Neuronal stem cell (in vitro differentiated cells): ENCODE measurements around the gene APEH.
"Not testable (repeated sequence)": the region's sequence is repeated elsewhere in the genome, so short reads cannot be mapped to it uniquely, and the experiment has no call there.

ENCODE experiments used
- DNase-seq: peaks from one replicate; pipeline ENCODE4 v3.0.0-alpha.2; 2013; ENCODE audit warnings: low spot score
- H2AFZ ChIP-seq: one replicate; pipeline ENCODE4 v1.6.1; 2013; ENCODE audit warnings: mild to moderate bottlenecking, low read length, inconsistent platforms
- H2AK5ac ChIP-seq: 2 replicates; pipeline ENCODE4 v1.6.1; 2013; ENCODE audit warnings: low read depth, mild to moderate bottlenecking, inconsistent platforms, low read length, moderate library complexity, mixed read lengths
- H2BK120ac ChIP-seq: 2 replicates; pipeline ENCODE4 v1.6.1; 2013; ENCODE audit warnings: low read depth, mild to moderate bottlenecking, inconsistent platforms, low read length, moderate library complexity, mixed read lengths
- H2BK12ac ChIP-seq: one replicate; pipeline ENCODE4 v1.6.1; 2013; ENCODE audit warnings: low read length, inconsistent platforms
- H2BK15ac ChIP-seq: 2 replicates; pipeline ENCODE4 v1.6.1; 2013; ENCODE audit warnings: mild to moderate bottlenecking, low read length, inconsistent platforms, mixed read lengths
- H2BK5ac ChIP-seq: one replicate; pipeline ENCODE4 v1.6.1; 2013; ENCODE audit warnings: inconsistent platforms, mild to moderate bottlenecking, low read length, moderate library complexity
- H3K14ac ChIP-seq: one replicate; pipeline ENCODE4 v1.6.1; 2013; ENCODE audit warnings: low read length, inconsistent platforms
- H3K18ac ChIP-seq: 2 replicates; pipeline ENCODE4 v1.6.1; 2013; ENCODE audit warnings: low read length, inconsistent platforms
- H3K23ac ChIP-seq: 2 replicates; pipeline ENCODE4 v1.6.1; 2013; ENCODE audit warnings: low read depth, mild to moderate bottlenecking, mixed read lengths, low read length, inconsistent platforms; ENCODE audit not compliant: poor library complexity
- H3K27ac ChIP-seq: replicated peaks from 3 replicates; pipeline ENCODE4 v1.5.1; 2013; ENCODE audit warnings: low read length, inconsistent platforms
- H3K27me3 ChIP-seq, 3 experiments: 2 replicates each; pipeline ENCODE4 v1.6.1; 2013; ENCODE audit warnings: low read length in 3 of 3, mild to moderate bottlenecking in 2 of 3, inconsistent platforms in 1 of 3, low read depth in 1 of 3, mixed read lengths in 1 of 3, moderate library complexity in 1 of 3; ENCODE audit not compliant: control insufficient read depth in 3 of 3, insufficient read depth in 3 of 3
- H3K36me3 ChIP-seq, 2 donors: replicated peaks in 1 of 2; 2 replicates each; pipeline ENCODE4 v1.6.1; 2013; ENCODE audit warnings: low read length in 2 of 2; ENCODE audit not compliant: control insufficient read depth in 2 of 2, insufficient read depth in 2 of 2
- H3K4ac ChIP-seq: 2 replicates; pipeline ENCODE4 v1.6.1; 2013; ENCODE audit warnings: inconsistent platforms, mild to moderate bottlenecking, low read length, moderate library complexity
- H3K4me1 ChIP-seq, 2 donors: 1 replicate in 1 of 2; 2 replicates in 1 of 2; pipeline ENCODE4 v1.6.1; 2013; ENCODE audit warnings: low read length in 2 of 2, low read depth in 1 of 2; ENCODE audit not compliant: control insufficient read depth in 2 of 2, insufficient read depth in 1 of 2
- H3K4me2 ChIP-seq: one replicate; pipeline ENCODE4 v1.6.1; 2013; ENCODE audit warnings: mild to moderate bottlenecking, low read length, inconsistent platforms; ENCODE audit not compliant: insufficient read depth, poor library complexity, severe bottlenecking
- H3K4me3 ChIP-seq, 2 donors: 2 replicates each; pipeline ENCODE4 v1.5.1; 2013; ENCODE audit warnings: low read length in 2 of 2, mild to moderate bottlenecking in 2 of 2, inconsistent platforms in 1 of 2, moderate library complexity in 1 of 2
- H3K79me1 ChIP-seq: one replicate; pipeline ENCODE4 v1.6.1; 2013; ENCODE audit warnings: low read depth, mild to moderate bottlenecking, inconsistent platforms, low read length, moderate library complexity
- H3K9ac ChIP-seq: one replicate; pipeline ENCODE4 v1.6.1; 2013; ENCODE audit warnings: mild to moderate bottlenecking, low read depth, low read length, inconsistent platforms; ENCODE audit not compliant: poor library complexity
- H3K9me3 ChIP-seq, 2 donors: replicated peaks in 1 of 2; 2 replicates each; pipeline versions ENCODE3 to v1.6.1; 2013; ENCODE audit warnings: low read length in 2 of 2, mild to moderate bottlenecking in 2 of 2, inconsistent platforms in 1 of 2, low read depth in 1 of 2, mixed read lengths in 1 of 2, moderate library complexity in 1 of 2; ENCODE audit not compliant: control insufficient read depth in 2 of 2, insufficient read depth in 1 of 2
- H4K8ac ChIP-seq: one replicate; pipeline ENCODE4 v1.6.1; 2013; ENCODE audit warnings: low read depth, mild to moderate bottlenecking, inconsistent platforms, low read length, moderate library complexity
- H4K91ac ChIP-seq: one replicate; pipeline ENCODE4 v1.6.1; 2013; ENCODE audit warnings: low read length, low read depth, mild to moderate bottlenecking, inconsistent platforms; ENCODE audit not compliant: poor library complexity
- WGBS, 2 donors: extraction: QIAGEN DNeasy Blood & Tissue Kit; methylation state at CpG; one replicate each; pipeline ENCODE4 v1.1.7; 2013; ENCODE audit warnings: missing lambda C conversion rate in 2 of 2, mixed read lengths in 1 of 2; ENCODE audit not compliant: insufficient read length in 2 of 2, insufficient replicate concordance in 1 of 2; ENCODE audit errors: extremely low coverage in 2 of 2; 5-methylcytosine and 5-hydroxymethylcytosine counted together

Gene APEH

GRCh38 chr3:49694409-49695070, 20.4 kb downstream of the APEH start:
- not testable (repeated sequence) for H2AFZ ChIP-seq
- no CpG with 5 or more reads among the region's 6 CpGs for WGBS, 2 donors

GRCh38 chr3:49695350-49696015, 21.3 kb downstream of the APEH start:
- H3K4me1 ChIP-seq, H3K4ac ChIP-seq, H2AFZ ChIP-seq, H3K18ac ChIP-seq, H2BK120ac ChIP-seq, H4K91ac ChIP-seq, H3K9ac ChIP-seq, H3K23ac ChIP-seq, H2AK5ac ChIP-seq, H3K79me1 ChIP-seq, H2BK15ac ChIP-seq, H2BK5ac ChIP-seq, H3K36me3 ChIP-seq, H3K27me3 ChIP-seq, H3K14ac ChIP-seq, H3K4me3 ChIP-seq, H3K9me3 ChIP-seq, H3K27ac ChIP-seq, H4K8ac ChIP-seq, DNase-seq, H3K4me2 ChIP-seq, H2BK12ac ChIP-seq: not testable (repeated sequence)
- no CpG with 5 or more reads among the region's 4 CpGs for WGBS, 2 donors

More at GRCh38 chr3:49694409-49695070, 20.4 kb downstream of the APEH start:
- H3K4ac ChIP-seq, H3K18ac ChIP-seq, H2BK120ac ChIP-seq, H3K27me3 ChIP-seq, H2AK5ac ChIP-seq, H2BK12ac ChIP-seq, H3K23ac ChIP-seq, H4K8ac ChIP-seq, H4K91ac ChIP-seq, H3K4me1 ChIP-seq, H2BK15ac ChIP-seq, H3K14ac ChIP-seq, H3K9ac ChIP-seq, H3K27ac ChIP-seq, H3K9me3 ChIP-seq, DNase-seq, H2BK5ac ChIP-seq, H3K36me3 ChIP-seq, H3K4me2 ChIP-seq, H3K4me3 ChIP-seq, H3K79me1 ChIP-seq: not testable (repeated sequence)

- Histone ChIP-seq H3K9me3 (no peaks in the 10 kb centered on the region), H2BK15ac (no peak overlapping the region), H3K4me1 (peaks cover 0 to 2% of the 10 kb centered on the region in 2 donors), H3K27me3 (no peaks in the 10 kb centered on the region), H3K4me2 (no peak overlapping the region), H3K18ac (no peak overlapping the region), H4K8ac (no peak overlapping the region), H4K91ac (no peak overlapping the region), H3K9ac (peak overlapping the region; percentile 21), H3K79me1 (peaks cover 2% of the 10 kb centered on the region), H3K27ac (no peak overlapping the region), H3K36me3 (peaks cover 14 to 33% of the 10 kb centered on the region in 2 donors), H3K4me3 (no peak overlapping the region), H2AK5ac (no peak overlapping the region), H3K23ac (no peak overlapping the region), H2AFZ (no peak overlapping the region), H3K4ac (no peak overlapping the region), H3K14ac (no peak overlapping the region), H2BK120ac (no peak overlapping the region), H2BK12ac (no peak overlapping the region), H2BK5ac (no peak overlapping the region)
- DNase-seq: no peak
- no CpG with 5 or more reads among the region's 16 CpGs for WGBS, 2 donors
These were observed 25.3 kb downstream of the APEH start for GRCh38 chr3:49699281-49699979.

GRCh38 chr3:49700014-49700413, 25.9 kb downstream of the APEH start:
- no peak overlapping the region for H3K23ac ChIP-seq
- no peak overlapping the region for H2BK120ac ChIP-seq
- H3K9ac ChIP-seq: no peak overlapping the region
- WGBS, 2 donors: no CpG with 5 or more reads among the region's 8 CpGs
- H3K27ac ChIP-seq: no peak overlapping the region
- no peak overlapping the region for H3K4ac ChIP-seq
- peaks cover 2% of the 10 kb centered on the region for H3K79me1 ChIP-seq
- no peak overlapping the region for H3K18ac ChIP-seq
- H2AK5ac ChIP-seq: no peak overlapping the region
- H2BK12ac ChIP-seq: no peak overlapping the region
- H3K14ac ChIP-seq: no peak overlapping the region
- no peaks in the 10 kb centered on the region for H3K27me3 ChIP-seq
- H4K91ac ChIP-seq: no peak overlapping the region
- H3K4me1 ChIP-seq: peaks cover 0 to 2% of the 10 kb centered on the region in 2 donors
- no peak for DNase-seq
- no peak overlapping the region for H3K4me2 ChIP-seq
- H3K36me3 ChIP-seq: peaks cover 14 to 37% of the 10 kb centered on the region in 2 donors
- H2BK5ac ChIP-seq: no peak overlapping the region
- no peak overlapping the region for H3K4me3 ChIP-seq
- no peak overlapping the region for H2AFZ ChIP-seq
- no peak overlapping the region for H2BK15ac ChIP-seq
- H4K8ac ChIP-seq: no peak overlapping the region
- no peaks in the 10 kb centered on the region for H3K9me3 ChIP-seq
